Activated CD8-positive, alpha-beta memory T cell treated with anti-CD3 and anti-CD28 coated beads, Interleukin-2, amount 50 U/mL, for 1 hour (primary cell): ENCODE results near the gene DSG1.
"Not testable (repeated sequence)": the region's sequence is repeated elsewhere in the genome, so short reads cannot be mapped to it uniquely, and the experiment has no call there.

ENCODE experiments used
- DNase-seq: peaks from one replicate; pipeline ENCODE4 v3.0.0-alpha.2; 2020; ENCODE audit errors: extremely low read depth

Gene DSG1

GRCh38 chr18:31317860-31318259 lies at the start of gene DSG1:
TSS of gene DSG1 (plus strand) at chr18:31318160. CDS start at chr18:31318301, 141 bp downstream.
- no peak for DNase-seq

GRCh38 chr18:31268985-31269406 lies 49.0 kb upstream of the DSG1 start:
- DNase-seq = no peak

GRCh38 chr18:31269566-31269965 lies 48.4 kb upstream of the DSG1 start:
- no peak for DNase-seq

GRCh38 chr18:31270578-31270977 lies 47.4 kb upstream of the DSG1 start:
- no peak for DNase-seq

GRCh38 chr18:31273812-31274527 lies 44.0 kb upstream of the DSG1 start:
- no peak for DNase-seq

- no peak for DNase-seq
Observed at GRCh38 chr18:31274931-31275330, 43.0 kb upstream of the DSG1 start.

- DNase-seq = no peak
Observed at GRCh38 chr18:31275722-31276463, 42.1 kb upstream of the DSG1 start.

GRCh38 chr18:31278609-31279071 lies 39.3 kb upstream of the DSG1 start:
- no peak for DNase-seq

- no peak for DNase-seq
Observed at GRCh38 chr18:31280502-31280901, 37.5 kb upstream of the DSG1 start.

GRCh38 chr18:31281437-31281836 lies 36.5 kb upstream of the DSG1 start:
- no peak for DNase-seq

GRCh38 chr18:31289446-31289845 lies 28.5 kb upstream of the DSG1 start:
- DNase-seq = not testable (repeated sequence)

GRCh38 chr18:31291688-31292087 lies 26.3 kb upstream of the DSG1 start:
- DNase-seq = no peak

GRCh38 chr18:31294199-31294747 lies 23.7 kb upstream of the DSG1 start:
- DNase-seq = no peak

GRCh38 chr18:31297248-31297647 lies 20.7 kb upstream of the DSG1 start:
- no peak for DNase-seq

GRCh38 chr18:31301201-31301655 lies 16.7 kb upstream of the DSG1 start:
- no peak for DNase-seq

- no peak for DNase-seq
Observed at GRCh38 chr18:31302991-31303390, 15.0 kb upstream of the DSG1 start.

- DNase-seq = no peak
Observed at GRCh38 chr18:31303771-31304170, 14.2 kb upstream of the DSG1 start.

- DNase-seq = no peak
Observed at GRCh38 chr18:31309115-31309514, 8.8 kb upstream of the DSG1 start.

GRCh38 chr18:31316974-31317373 lies 986 bp upstream of the DSG1 start:
- no peak for DNase-seq

GRCh38 chr18:31321719-31322118 lies 3.8 kb downstream of the DSG1 start:
- DNase-seq = no peak

GRCh38 chr18:31325051-31325450 lies 7.1 kb downstream of the DSG1 start:
- no peak for DNase-seq

GRCh38 chr18:31329787-31330438 lies 12.0 kb downstream of the DSG1 start:
- no peak for DNase-seq
